ENCODE results near the gene AKAP5.

Gene AKAP5

GRCh38 chr14:64450255-64450654 is 15.0 kb upstream of the AKAP5 start:
- DNase-seq (ENCODE audit: low read depth, low spot score), result no peak
- no peak overlapping the region for H3K4me3 ChIP-seq (ENCODE audit: low read length)

DNA sequence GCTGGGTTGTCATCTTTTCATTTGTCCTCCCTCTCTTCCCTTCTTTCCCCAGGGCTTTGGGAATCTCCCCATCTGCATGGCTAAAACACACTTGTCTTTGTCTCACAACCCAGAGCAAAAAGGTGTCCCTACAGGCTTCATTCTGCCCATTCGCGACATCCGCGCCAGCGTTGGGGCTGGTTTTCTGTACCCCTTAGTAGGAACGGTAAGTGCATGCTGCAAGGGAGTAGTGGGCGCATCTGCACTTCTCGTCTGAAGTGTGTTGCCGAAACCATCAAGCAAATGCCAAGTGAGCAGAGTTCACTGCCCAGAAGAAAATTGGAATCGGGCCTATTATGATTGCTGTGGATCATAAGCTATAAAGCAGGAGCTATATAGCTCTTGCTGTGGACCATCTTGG is 10.6 kb upstream of the AKAP5 start:
- DNase-seq (ENCODE audit: low read depth, low spot score), result no peak
- H3K4me3 ChIP-seq (ENCODE audit: low read length), result no peak overlapping the region

DNA sequence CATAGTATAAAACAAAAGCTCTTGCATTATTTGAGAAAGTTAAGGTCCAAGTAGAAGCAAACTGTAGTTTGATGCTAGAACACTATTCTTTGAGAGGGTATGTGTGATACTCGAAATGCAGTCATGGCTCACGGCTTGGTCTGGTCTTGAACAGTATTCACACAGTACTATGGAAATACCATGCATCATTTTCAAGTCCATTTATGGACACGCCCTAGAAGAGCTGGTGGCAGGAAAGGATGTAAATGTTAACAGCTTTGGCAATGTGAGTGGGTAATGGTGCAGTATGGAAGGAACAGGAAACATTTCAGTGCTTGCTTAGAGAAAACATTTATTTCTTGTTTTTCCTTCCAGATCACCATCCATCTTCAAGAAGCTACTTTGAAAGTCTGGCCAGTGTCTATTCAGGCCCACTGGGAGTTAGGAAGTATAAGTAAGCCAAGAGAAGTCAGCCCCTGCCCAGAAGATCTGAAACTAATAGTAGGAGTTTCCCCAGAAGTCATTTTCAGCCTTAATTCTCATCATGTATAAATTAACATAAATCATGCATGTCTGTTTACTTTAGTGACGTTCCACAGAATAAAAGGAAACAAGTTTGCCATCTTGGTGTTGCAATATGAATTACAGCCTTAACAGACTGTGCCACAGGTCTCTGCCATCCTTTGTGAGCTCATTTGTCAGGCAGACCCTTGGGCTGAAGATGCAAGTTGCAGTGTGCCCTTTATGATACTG is 5.7 kb upstream of the AKAP5 start:
- DNase-seq (ENCODE audit: low read depth, low spot score), result no peak
- no peak overlapping the region for H3K4me3 ChIP-seq (ENCODE audit: low read length)

- no peak overlapping the region for H3K4me3 ChIP-seq (ENCODE audit: low read length)
- DNase-seq (ENCODE audit: low read depth, low spot score), result no peak
These were observed 4.1 kb upstream of the AKAP5 start for GRCh38 chr14:64461221-64461620.

- no peak overlapping the region for H3K4me3 ChIP-seq (ENCODE audit: low read length)
- no peak for DNase-seq (ENCODE audit: low read depth, low spot score)
These were observed 2.1 kb upstream of the AKAP5 start for GRCh38 chr14:64463195-64463594.

GRCh38 chr14:64463873-64464272 is 1.4 kb upstream of the AKAP5 start:
- no peak for DNase-seq (ENCODE audit: low read depth, low spot score)
- H3K4me3 ChIP-seq (ENCODE audit: low read length), result no peak overlapping the region

- DNase-seq (ENCODE audit: low read depth, low spot score), result no peak
These were observed 648 bp upstream of the AKAP5 start for GRCh38 chr14:64464651-64465050.

GRCh38 chr14:64465831-64466554 is 694 bp downstream of the AKAP5 start:
- H3K4me3 ChIP-seq (ENCODE audit: low read length), result peak overlapping the region; percentile 61
- no peak for DNase-seq (ENCODE audit: low read depth, low spot score)

More at GRCh38 chr14:64464651-64465050, 648 bp upstream of the AKAP5 start:
- peak overlapping the region; percentile 61 for H3K4me3 ChIP-seq (ENCODE audit: low read length)

DNA sequence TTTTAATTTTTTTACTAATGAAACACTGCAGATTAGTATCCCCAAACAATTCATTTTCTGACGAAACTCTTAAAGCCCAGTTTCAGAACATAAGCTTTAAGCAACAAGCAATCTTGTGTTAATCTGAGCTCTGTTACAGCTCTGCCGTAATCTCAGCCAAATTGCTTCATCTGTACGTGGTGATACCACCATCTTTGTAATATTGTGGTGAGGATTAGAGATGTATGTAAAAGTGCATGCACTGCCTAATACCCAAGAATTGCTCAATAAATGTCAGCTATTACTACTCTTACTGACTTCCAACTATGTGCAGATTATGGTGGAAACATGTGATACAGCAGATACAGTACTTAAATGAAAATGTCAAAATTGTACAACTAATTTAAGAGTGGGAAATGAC is 1.8 kb downstream of the AKAP5 start:
- DNase-seq (ENCODE audit: low read depth, low spot score), result no peak
- H3K4me3 ChIP-seq (ENCODE audit: low read length), result no peak overlapping the region

DNA sequence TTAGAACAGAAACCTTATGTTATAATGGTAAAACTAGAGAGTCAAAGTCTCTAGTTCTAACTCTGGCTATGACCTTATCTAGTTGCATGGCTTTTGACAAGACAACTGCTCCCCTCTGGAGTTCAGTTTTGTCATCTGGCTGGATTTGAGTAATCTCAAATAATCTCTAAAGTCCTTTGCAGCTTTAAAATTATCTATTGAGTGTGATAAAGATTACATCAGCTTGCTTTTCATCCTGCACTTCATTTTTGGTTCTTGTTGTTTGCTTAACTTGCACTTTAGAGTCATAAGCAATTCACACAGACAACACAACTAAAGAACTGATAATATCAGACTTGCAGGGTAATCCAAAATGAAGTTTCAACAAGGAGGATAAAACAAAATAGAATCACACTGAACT is 2.3 kb downstream of the AKAP5 start:
- H3K4me3 ChIP-seq (ENCODE audit: low read length), result no peak overlapping the region
- no peak for DNase-seq (ENCODE audit: low read depth, low spot score)

DNA sequence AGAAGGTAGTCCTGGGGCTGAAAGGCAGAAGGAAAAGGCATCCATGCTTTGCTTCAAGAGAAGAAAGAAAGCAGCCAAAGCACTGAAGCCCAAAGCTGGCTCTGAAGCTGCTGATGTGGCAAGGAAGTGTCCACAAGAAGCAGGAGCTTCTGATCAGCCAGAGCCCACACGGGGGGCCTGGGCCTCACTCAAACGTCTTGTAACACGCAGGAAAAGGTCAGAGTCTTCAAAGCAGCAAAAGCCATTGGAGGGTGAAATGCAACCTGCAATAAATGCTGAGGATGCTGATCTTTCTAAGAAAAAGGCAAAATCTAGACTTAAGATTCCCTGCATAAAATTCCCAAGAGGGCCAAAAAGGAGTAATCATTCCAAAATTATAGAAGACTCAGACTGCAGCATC is 3.2 kb downstream of the AKAP5 start:
- no peak for DNase-seq (ENCODE audit: low read depth, low spot score)

GRCh38 chr14:64474041-64474440 is 8.7 kb downstream of the AKAP5 start:
- no peak for DNase-seq (ENCODE audit: low read depth, low spot score)
- no peak overlapping the region for H3K4me3 ChIP-seq (ENCODE audit: low read length)

More for the DNA sequence above, 3.2 kb downstream of the AKAP5 start:
- H3K4me3 ChIP-seq (ENCODE audit: low read length), result no peak overlapping the region

GRCh38 chr14:64474698-64475097 is 9.4 kb downstream of the AKAP5 start:
- no peak overlapping the region for H3K4me3 ChIP-seq (ENCODE audit: low read length)
- DNase-seq (ENCODE audit: low read depth, low spot score), result no peak

GRCh38 chr14:64475585-64476273 is 10.4 kb downstream of the AKAP5 start:
- no peak for DNase-seq (ENCODE audit: low read depth, low spot score)
- no peak overlapping the region for H3K4me3 ChIP-seq (ENCODE audit: low read length)

- H3K4me3 ChIP-seq (ENCODE audit: low read length), result no peak overlapping the region
- no peak for DNase-seq (ENCODE audit: low read depth, low spot score)
These were observed 11.1 kb downstream of the AKAP5 start for GRCh38 chr14:64476438-64476837.

- DNase-seq (ENCODE audit: low read depth, low spot score), result no peak
- H3K4me3 ChIP-seq (ENCODE audit: low read length), result no peak overlapping the region
These were observed 13.4 kb downstream of the AKAP5 start for GRCh38 chr14:64478634-64479250.

DNA sequence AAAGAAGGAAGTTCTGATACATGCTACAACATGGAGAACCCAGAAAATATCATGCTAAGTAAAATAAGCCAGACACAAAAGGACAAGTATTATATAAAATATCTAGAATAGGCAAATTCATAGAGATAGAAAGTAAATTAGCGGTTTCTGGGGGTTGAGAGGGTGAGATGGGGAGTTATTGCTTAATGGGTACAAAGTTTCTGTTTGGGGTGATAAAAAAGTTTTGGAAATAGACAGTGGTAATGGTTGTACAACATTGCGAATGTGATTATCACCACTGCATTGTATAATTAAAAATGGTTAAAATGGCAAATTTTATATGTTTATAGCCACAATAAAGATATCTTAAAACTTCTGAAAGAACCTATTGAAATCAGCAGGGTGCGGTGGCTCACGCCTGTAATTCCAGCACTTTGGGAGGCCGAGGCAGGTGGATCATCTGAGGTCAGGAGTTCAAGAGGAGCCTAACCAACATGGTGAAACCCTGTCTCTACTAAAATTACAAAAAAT is 23.3 kb downstream of the AKAP5 start:
- no peak for DNase-seq (ENCODE audit: low read depth, low spot score)
- H3K4me3 ChIP-seq (ENCODE audit: low read length), result no peak overlapping the region

DNA sequence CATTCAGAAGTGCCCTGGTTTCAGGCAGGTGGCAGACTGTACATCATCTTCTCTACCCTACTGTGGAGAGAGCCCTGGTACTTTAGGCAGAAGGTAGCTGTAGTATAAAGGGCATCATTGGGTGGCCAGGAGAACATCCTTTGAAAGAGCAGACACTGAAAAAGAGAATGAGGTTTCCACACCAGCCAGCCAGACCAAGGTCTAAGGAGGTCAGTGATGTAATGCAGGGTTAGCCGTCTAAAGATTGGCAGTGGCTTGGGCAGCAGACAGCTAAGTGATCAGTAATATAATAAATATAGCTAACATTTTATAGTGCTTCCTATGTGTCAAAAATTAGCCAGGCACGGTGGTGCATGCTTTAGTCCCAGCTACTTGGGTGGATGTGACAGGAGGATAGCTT is 26.3 kb downstream of the AKAP5 start:
- DNase-seq (ENCODE audit: low read depth, low spot score), result no peak
- no peak overlapping the region for H3K4me3 ChIP-seq (ENCODE audit: low read length)

DNA sequence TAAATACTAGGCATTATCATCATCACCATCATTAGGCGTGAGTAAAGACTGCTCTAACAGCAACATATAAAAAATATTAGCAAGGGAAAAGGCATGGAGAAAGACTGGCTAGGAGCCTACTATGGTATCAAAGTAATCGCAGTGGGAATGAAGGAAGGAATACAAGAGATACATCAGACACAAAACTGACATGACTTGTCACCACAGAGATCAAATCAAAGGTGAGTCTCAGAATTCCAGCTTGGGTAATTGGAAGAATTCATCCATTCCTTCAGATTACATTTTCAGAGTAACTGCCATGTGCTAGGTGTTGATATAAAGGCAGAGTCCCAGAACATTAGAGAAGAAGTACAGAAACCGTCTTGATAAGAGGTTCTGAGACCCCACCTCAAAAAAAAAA is 28.2 kb downstream of the AKAP5 start:
- DNase-seq (ENCODE audit: low read depth, low spot score), result no peak
- H3K4me3 ChIP-seq (ENCODE audit: low read length), result no peak overlapping the region

DNA sequence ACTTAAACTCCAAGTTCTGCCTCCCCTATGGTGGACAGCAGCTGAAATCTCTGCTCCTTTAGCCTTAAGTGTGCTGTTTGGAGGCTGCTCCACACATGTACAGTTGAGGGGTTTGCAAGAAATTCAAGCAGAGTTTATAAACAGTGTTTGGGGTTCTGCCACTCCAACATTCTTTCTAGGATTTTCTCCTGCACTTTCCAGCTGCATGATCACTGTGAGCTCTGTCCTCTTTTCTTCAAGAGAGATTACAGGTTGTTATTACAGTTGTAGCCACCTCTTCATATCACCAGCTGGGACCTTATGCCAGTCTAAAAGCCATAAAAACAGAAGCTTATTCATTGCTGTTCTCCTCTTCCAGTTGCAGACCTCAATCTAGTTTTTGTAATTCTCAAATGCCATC is 30.0 kb downstream of the AKAP5 start:
- DNase-seq (ENCODE audit: low read depth, low spot score), result no peak
- H3K4me3 ChIP-seq (ENCODE audit: low read length), result no peak overlapping the region

Data from Jurkat, Clone E6-1 (cell line).